ENCODE measurements around the gene MEAK7.
"Not testable (repeated sequence)": the region's sequence is repeated elsewhere in the genome, so short reads cannot be mapped to it uniquely, and the experiment has no call there.

Gene MEAK7

GRCh38 chr16:84532855-84533486, 28.5 kb upstream of the MEAK7 start:
- DNase-seq (ENCODE audit: low spot score), result no peak

DNA sequence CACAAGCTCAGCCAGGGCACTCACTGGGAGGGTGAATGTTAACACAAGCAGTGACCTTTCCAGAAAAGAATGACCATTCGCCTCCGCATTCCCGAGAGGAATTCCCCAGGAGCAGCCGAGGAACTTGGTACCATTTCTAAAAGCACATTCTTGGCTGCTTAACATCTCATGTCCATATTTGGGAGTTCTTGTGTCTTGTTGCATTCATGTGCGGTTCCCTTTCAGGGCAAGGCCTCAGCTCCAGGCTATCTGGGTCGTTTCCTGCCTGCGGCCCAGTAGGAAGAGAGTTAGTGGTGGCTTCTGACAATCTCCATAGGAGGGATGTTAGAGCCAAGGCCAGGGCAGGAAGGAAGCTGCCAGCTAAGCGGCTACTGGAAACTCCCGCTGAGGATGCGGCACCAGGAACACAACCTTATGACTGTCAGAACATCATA, 27.8 kb upstream of the MEAK7 start:
- no peak for DNase-seq (ENCODE audit: low spot score)

GRCh38 chr16:84531671-84532111, 27.2 kb upstream of the MEAK7 start:
- no peak for DNase-seq (ENCODE audit: low spot score)

GRCh38 chr16:84530590-84530989, 26.1 kb upstream of the MEAK7 start:
- DNase-seq (ENCODE audit: low spot score), result no peak

GRCh38 chr16:84529607-84530006, 25.1 kb upstream of the MEAK7 start:
- DNase-seq (ENCODE audit: low spot score), result no peak

DNA sequence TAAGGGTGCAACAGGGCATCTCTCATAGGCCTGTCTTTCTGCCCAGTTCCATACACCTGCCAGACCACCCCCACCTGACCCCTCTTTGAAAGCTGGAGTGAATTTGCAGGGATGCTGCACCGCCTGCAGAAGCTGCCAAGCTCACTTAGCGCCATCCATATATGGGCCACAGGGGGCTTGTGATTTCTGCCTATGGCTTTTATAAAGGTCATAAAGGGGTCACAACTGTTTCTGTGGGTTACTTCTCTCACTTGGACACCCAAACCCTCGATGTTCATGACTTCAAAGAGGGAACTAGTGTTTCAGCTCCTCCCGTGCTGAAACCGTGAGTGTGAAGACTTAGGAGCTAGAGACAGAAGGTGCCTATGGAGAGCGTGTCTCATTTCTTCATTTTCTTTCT, 23.9 kb upstream of the MEAK7 start:
- DNase-seq (ENCODE audit: low spot score), result no peak

GRCh38 chr16:84527532-84528269, 23.2 kb upstream of the MEAK7 start:
- DNase-seq (ENCODE audit: low spot score), result no peak

DNA sequence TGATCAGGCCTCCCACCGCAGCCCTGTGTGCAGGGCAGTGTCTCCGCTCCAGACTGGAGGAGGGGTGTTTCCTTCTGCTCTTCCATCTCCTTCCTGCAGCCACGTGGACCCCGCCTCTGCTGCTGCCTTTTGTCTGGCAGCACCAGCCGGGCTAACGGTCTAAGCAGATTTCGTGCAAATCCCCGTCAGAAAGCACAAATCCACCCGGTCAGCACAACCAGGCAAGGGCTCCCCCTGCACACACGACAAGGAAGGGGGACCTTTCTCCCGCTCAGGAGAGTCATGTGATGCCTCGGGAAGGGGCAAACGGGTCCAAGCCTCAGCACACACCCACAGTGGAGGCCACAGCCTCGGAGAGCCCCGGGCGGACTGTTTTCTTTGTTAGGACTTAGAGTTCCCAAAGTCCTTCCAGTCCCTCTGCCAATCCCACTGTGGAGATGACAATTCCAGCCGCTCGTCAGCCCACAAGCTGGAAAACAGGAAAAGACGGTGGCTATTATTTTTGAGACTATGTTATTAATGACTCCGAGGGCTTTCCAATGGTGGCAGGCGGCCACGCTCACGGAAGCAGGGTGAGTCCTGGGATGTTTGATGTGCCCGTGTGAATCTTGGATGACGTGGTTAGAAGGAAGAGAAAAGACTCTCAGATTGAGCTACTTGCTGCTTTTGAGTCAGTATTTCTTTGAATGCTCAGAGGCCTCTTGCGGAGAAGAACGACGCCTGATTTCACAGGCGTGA, 22.5 kb upstream of the MEAK7 start:
- no peak for DNase-seq (ENCODE audit: low spot score)

- DNase-seq (ENCODE audit: low spot score), result not testable (repeated sequence)
Measured at GRCh38 chr16:84524941-84525581, 20.6 kb upstream of the MEAK7 start.

DNA sequence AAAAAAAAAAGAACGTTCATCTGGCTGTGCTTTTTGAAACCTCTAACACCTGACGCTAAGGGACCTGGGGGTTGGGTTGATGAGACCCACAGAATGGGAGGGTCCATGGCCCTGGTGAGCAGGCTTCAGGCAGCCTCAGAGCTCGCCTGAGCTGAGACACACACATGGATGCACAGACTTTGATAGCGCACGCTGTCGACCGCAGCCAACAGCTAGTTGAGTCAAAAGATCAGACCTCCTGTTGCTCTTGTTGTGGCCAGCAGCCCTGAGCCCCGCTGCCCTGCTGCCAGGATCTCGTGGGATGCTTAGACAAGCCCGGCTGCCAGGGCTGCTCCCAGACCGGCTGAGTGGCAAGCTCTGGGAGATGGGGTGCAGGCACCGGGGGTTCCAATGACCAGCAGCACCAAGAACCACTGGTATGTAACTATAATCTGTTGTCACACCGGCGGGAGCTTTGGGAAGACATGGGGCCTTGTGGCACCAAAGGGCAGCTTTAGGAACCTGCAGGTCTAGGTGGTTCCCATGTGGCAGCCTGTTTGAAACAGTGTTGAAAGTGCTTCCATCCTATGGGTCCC, 20.0 kb upstream of the MEAK7 start:
- DNase-seq (ENCODE audit: low spot score), result no peak

DNA sequence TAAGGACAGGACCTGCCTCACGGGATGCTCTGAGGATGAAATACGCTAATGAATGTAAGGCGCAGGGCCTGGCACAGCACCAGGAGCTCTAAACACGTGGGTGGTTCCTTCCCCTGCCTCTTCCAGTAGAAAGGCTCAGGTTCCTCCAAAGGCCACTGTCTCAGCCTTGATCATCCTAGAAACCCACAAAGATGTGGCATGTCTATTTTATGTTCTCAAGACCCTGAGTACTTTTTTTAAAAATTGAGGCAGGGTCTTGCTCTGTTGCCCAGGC, 17.0 kb upstream of the MEAK7 start:
- DNase-seq (ENCODE audit: low spot score), result no peak

DNA sequence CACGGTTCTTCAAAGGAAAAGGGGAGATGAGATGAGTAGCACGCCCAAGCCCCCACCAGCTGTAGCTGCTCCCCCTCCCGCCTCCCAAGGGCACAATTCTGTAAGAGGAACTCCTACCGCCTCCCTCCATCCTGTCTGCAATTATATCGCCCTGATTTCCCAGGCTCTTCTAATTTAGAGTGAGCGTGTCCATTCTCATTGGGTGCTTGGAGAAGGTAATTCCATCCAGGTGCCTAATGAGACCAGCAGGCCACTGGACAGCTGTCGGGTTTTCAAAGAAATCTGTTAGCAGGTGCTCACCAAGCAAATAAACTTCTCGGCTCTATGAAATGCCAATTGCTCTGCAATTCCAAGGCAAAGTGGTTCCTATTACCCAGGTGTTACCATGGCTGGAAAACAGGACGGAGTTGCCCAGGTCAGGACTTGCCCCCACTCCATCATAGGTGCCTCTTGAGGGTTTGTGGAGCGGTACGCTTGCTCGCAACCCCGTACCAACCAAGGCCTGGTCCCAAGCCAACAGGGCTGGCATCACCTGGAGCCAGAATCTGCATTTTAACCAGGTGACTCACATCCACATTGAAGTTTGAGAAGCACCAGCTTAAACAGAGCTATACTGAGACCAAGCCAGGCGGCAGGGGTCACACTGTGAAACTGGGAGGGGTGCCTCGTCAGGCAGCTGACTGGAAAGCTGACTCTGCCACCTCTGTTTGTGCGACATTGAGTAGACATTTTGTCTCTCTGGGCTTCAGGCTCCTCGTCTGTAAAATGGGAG, 16.5 kb upstream of the MEAK7 start:
- DNase-seq (ENCODE audit: low spot score), result no peak

DNA sequence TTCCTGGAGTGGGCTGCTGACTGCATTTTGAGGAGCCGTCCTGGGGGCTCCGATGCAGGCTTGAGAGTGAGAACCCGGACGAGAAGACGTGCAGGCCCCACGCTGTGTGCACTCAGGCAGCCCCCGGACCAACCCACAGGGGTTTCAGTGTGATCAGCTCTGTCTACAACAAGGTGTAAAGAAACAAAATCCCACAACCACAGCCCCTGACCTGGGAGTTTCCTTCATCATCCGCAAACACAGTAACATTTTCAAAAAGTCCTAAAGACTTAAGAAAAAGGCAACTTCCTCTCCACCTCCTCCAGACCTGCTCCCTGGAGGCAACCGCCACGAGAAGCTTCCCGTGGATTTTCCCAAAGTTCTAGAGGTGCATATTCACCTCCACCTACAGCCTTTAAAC, 15.4 kb upstream of the MEAK7 start:
- no peak for DNase-seq (ENCODE audit: low spot score)

DNA sequence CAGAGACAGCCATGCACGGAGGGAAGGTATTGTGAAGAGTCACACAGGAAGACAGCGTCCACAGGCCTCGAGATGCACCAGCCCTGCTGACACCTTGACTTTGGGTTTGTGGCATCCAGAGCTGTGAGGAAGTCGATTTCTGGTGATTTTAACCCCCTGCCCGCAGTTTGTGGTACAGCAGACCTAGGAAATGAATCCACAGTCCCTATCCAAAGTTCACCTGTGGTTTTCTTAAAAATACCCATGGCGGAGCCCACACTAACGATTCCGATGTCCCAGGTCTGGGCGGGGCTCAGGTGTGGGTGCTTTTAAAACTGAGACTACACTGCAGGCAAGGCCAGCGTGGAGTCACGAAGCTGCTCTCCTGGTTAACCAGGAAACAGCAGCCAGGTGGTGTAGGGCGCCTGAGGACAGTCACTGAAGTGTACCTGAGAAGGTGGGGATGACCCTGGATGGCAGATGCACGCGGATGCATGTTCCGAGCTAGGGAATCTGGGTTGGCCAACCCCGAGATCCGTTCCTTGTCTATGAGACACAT, 14.4 kb upstream of the MEAK7 start:
- DNase-seq (ENCODE audit: low spot score), result peak; percentile 74

DNA sequence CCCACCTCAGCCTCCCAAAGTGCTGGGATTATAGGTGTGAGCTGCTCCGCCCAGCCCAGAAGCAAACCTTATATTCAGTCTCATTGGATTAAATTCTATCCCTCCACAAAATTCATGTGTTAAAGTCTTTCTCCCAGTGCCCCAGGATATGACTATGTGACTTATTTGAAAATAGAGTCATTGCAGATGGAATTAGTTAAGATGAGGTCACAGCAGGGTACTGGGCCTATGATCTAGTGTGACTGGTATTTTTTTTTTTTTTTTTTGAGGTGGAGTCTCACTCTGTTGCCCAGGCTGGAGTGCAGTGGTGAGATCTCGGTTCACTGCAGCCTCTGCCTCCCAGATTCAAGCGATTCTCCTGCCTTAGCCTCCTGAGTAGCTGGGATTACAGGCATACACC, 13.8 kb upstream of the MEAK7 start:
- DNase-seq (ENCODE audit: low spot score), result not testable (repeated sequence)

DNA sequence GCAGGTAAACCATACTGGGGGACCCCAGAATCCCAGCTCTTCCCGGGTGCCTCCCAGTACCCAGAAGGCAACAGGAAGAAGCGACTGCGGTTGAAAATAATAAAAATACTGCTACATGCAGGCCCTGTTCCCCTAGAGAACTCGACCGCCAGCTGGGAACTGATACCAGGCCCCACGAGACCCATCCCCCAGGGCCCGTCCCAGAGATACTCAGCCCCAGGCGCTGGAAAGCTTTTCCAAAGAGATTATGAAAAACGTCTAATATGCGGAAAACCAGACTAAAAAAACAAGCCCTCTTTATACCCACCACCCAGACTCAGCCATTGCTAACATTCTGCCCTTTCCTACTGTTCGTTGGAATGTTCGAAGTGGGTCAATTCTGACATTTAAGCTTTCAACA, 12.9 kb upstream of the MEAK7 start:
- no peak for DNase-seq (ENCODE audit: low spot score)

- peak; percentile 92 for DNase-seq (ENCODE audit: low spot score)
Measured at GRCh38 chr16:84514874-84515835, 10.7 kb upstream of the MEAK7 start.

DNA sequence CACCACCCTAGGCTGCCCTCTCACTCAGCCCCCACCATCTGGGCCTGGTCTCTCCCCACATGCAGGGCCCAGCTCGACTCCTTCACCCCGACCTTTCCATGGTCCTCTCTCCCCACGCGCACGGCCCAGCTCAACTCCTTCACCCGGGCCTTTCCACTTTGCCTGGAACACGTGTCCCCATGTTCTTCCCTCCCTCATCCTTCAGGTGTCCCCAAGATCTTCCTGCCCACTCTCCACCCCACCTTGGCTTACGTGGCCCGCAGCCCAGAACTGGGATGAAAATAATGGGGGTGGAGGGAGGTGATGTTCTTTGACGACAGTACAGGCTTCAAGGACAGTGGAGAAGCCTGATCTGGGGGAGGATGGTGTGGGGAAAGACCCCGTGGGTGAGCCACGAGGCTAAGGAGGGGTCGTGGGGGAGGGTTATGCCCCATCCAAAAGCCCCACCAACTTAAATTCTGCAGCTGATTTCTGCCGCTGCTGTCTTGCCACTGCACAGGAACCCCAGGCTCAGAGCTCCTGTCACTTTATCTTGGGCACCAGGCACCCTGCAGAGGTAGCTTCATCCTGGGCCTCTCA, 9.9 kb upstream of the MEAK7 start:
- no peak for DNase-seq (ENCODE audit: low spot score)

- DNase-seq (ENCODE audit: low spot score), result no peak
Measured at GRCh38 chr16:84513666-84514065, 9.2 kb upstream of the MEAK7 start.

DNA sequence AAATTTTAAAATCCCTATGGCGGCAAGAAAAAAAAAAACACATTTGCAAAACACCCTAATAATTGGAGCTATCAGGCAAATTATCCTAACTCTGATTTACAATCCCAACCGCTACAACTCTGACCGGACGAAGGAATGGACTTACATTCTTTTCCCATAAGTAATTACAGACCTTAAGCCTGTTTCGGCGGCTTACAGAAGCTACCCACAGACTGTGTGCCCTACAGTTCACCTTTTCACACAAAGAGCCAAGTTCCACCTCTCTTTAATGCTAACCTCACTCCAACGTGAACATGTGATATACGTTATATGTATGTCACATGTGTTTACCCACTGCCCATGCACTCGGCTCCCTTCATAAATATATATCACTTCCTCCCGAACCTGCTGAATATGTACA, 8.7 kb upstream of the MEAK7 start:
- no peak for DNase-seq (ENCODE audit: low spot score)

Data from CD4-positive, alpha-beta T cell treated with Interleukin-6 at 100 ng/mL for 8 hours (primary cell).